Heart left ventricle (tissue), 13 donors: Measurements from ENCODE around the gene HGF.
"Not testable (repeated sequence)": the region's sequence is repeated elsewhere in the genome, so short reads cannot be mapped to it uniquely, and the experiment has no call there.

Experiments used
- POLR2A ChIP-seq, 2 donors: fragments of 450-650 bp; IDR thresholded peaks; one replicate each; pipeline ENCODE4 v1.6.1; 2017; ENCODE audit warnings: antibody characterized with exemption in 2 of 2, mild to moderate bottlenecking in 2 of 2, moderate library complexity in 2 of 2
- TF ChIP-seq, protein P1 (sequence below), 12 donors: fragments of 200-600 bp; sonication (generic) in 4 of 12; IDR thresholded peaks; one replicate each; pipeline versions ENCODE4 v1.5.0 to v1.8.0; 2018 to 2022; ENCODE audit warnings: antibody characterized with exemption in 12 of 12, mild to moderate bottlenecking in 5 of 12
- donor health status: ischemic (EF 13 %, LVEDD 7.1; RV severe dilation, severe dysfunction).
- donor health status: DM: no; HTN: yes; CAD: no.
- donor health status: DM: no; HTN: no; CAD: no.
- donor health status: ischemic (EF 25% LVEDD 6.9; RV normal size, moderate dysfunction).
- donor health status: ischemic (EF 25% LVEDD 5.7; RV mildly dilated, moderate dysfunction).
- donor health status: ischemic (EF 35%, LVEDD 5.7; RV mildly dilated, moderate dysfunction).
- donor health status: nonischemic (EF 11% LVEDD 7.7; RV severe dilation, severe dysfunction).
- donor health status: DM: yes; HTN: yes; CAD: no.
- donor health status: PGD.
- donor health status: ischemic (EF 29% LVEDD 5.4; RV normal size, mild dysfunction).
- donor health status: nonischemic (EF 23%, LVEDD 6.1; RV moderate dilation, normal function).

GRCh38 chr7:81808310-81808709 is 38.5 kb upstream of the HGF start:
- TF ChIP-seq, protein P1, sequence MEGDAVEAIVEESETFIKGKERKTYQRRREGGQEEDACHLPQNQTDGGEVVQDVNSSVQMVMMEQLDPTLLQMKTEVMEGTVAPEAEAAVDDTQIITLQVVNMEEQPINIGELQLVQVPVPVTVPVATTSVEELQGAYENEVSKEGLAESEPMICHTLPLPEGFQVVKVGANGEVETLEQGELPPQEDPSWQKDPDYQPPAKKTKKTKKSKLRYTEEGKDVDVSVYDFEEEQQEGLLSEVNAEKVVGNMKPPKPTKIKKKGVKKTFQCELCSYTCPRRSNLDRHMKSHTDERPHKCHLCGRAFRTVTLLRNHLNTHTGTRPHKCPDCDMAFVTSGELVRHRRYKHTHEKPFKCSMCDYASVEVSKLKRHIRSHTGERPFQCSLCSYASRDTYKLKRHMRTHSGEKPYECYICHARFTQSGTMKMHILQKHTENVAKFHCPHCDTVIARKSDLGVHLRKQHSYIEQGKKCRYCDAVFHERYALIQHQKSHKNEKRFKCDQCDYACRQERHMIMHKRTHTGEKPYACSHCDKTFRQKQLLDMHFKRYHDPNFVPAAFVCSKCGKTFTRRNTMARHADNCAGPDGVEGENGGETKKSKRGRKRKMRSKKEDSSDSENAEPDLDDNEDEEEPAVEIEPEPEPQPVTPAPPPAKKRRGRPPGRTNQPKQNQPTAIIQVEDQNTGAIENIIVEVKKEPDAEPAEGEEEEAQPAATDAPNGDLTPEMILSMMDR (IDR thresholded peaks at IDR 0.05): not testable (repeated sequence)
- TF ChIP-seq POLR2A (IDR thresholded peaks at IDR 0.05): not testable (repeated sequence)
